ENCODE data around the gene PCSK7. TPM values are rescaled to one million over a fixed set of nuclear protein-coding genes. Genes with fewer than 3 reads are reported as not detected.

The PCSK7 gene
- total RNA-seq, 4 donors from 2014 or later: 56.7 to 113 (median 73.3) TPM

GRCh38 chr11:117172724-117173421 is 59.0 kb downstream of the PCSK7 start:
- Histone ChIP-seq H3K27me3 (no peaks in the 10 kb centered on the region), H3K36me3 (peaks cover 25% of the 10 kb centered on the region), H3K4me3 (no peak overlapping the region), H3K9me3 (no peaks in the 10 kb centered on the region), H3K27ac (peak overlapping the region; percentile 10), H3K4me1 (peaks cover 3% of the 10 kb centered on the region)
- TF ChIP-seq EP300 (IDR thresholded peaks at IDR 0.05) (no peak), POLR2A (IDR thresholded peaks at IDR 0.05) (no peak), CTCF (IDR thresholded peaks at IDR 0.05) (no peak), POLR2AphosphoS5 (IDR thresholded peaks at IDR 0.05) (no peak)
- peak in 1 of 2 donors; percentile 41 for DNase-seq (ENCODE audit: low spot score in 2 of 2)
- WGBS: 62% methylated on average over 14 of the region's 14 CpGs

GRCh38 chr11:117171404-117172061 is 60.3 kb downstream of the PCSK7 start:
- WGBS: 84% methylated on average over 14 of the region's 14 CpGs
- Histone ChIP-seq H3K4me3 (no peak overlapping the region), H3K36me3 (peaks cover 37% of the 10 kb centered on the region), H3K4me1 (peaks cover 7% of the 10 kb centered on the region), H3K9me3 (no peaks in the 10 kb centered on the region), H3K27me3 (no peaks in the 10 kb centered on the region), H3K27ac (no peak overlapping the region)
- no peak for TF ChIP-seq POLR2AphosphoS5 (IDR thresholded peaks at IDR 0.05)
- DNase-seq (ENCODE audit: low spot score in 2 of 2): peak in 1 of 2 donors; percentile 54

DNA sequence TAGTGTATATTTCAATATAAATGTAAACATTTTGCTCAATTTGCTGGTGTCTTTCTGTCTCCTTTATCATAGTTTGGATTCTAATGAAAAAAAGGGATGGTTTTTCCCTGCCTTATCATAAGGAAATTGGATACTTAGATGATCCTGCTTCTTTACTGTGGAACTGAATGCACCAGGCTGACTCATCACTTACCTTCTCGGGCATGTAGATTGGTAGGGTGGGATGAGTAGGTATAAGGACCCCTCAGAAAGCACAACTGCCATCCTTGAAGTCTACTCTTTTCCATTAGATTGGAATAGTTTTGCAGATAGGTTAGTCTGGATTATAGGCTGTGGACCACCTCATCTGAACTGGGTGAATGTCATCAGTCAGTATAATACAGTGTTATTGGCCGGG is 60.9 kb downstream of the PCSK7 start:
- TF ChIP-seq POLR2A (IDR thresholded peaks at IDR 0.05): no peak
- no peak for TF ChIP-seq CTCF (IDR thresholded peaks at IDR 0.05)
- TF ChIP-seq EP300 (IDR thresholded peaks at IDR 0.05): no peak
- TF ChIP-seq POLR2AphosphoS5 (IDR thresholded peaks at IDR 0.05): no peak
- H3K27me3 ChIP-seq: no peaks in the 10 kb centered on the region
- peaks cover 7% of the 10 kb centered on the region for H3K4me1 ChIP-seq
- H3K9me3 ChIP-seq: no peaks in the 10 kb centered on the region
- WGBS: 96% methylated on average over 2 of the region's 2 CpGs
- H3K36me3 ChIP-seq: peaks cover 40% of the 10 kb centered on the region
- H3K27ac ChIP-seq: no peak overlapping the region
- DNase-seq (ENCODE audit: low spot score in 2 of 2): no peak
- no peak overlapping the region for H3K4me3 ChIP-seq

- no peak for DNase-seq (ENCODE audit: low spot score in 2 of 2)
- Histone ChIP-seq H3K4me3 (no peak overlapping the region), H3K27ac (no peak overlapping the region), H3K36me3 (peaks cover 48% of the 10 kb centered on the region), H3K9me3 (no peaks in the 10 kb centered on the region), H3K4me1 (peaks cover 7% of the 10 kb centered on the region), H3K27me3 (no peaks in the 10 kb centered on the region)
- WGBS: 86% methylated on average over 9 of the region's 9 CpGs
- TF ChIP-seq POLR2AphosphoS5 (IDR thresholded peaks at IDR 0.05) (no peak), POLR2A (IDR thresholded peaks at IDR 0.05) (no peak), CTCF (IDR thresholded peaks at IDR 0.05) (no peak), EP300 (IDR thresholded peaks at IDR 0.05) (no peak)
These were observed 61.7 kb downstream of the PCSK7 start for GRCh38 chr11:117170210-117170609.

DNA sequence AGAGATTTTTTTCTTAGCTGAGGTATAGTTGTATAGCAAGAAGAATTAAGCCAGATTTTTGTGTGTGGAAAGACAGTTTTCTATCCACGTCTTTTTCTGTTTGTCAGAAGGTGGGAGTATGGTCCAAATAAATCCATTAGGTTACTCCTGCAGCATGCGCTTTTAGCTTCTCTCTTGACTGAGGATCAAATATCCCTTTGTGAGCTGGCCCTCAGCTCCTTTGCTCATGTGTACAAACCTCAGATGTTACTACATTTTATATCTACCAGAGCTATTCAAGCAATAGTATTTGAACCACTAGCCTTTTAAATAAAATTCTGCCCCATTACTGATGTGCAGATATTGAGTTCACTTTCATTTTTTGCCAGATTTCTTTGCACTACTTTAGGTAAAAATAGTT is 62.1 kb downstream of the PCSK7 start:
- peaks cover 53% of the 10 kb centered on the region for H3K36me3 ChIP-seq

GRCh38 chr11:117166491-117166890 is 65.4 kb downstream of the PCSK7 start:
- no peak for DNase-seq (ENCODE audit: low spot score in 2 of 2)
- TF ChIP-seq POLR2AphosphoS5 (IDR thresholded peaks at IDR 0.05): no peak
- no peak for TF ChIP-seq POLR2A (IDR thresholded peaks at IDR 0.05)
- TF ChIP-seq EP300 (IDR thresholded peaks at IDR 0.05): no peak
- TF ChIP-seq CTCF (IDR thresholded peaks at IDR 0.05): no peak
- H3K27me3 ChIP-seq: no peaks in the 10 kb centered on the region
- peaks cover 85% of the 10 kb centered on the region for H3K36me3 ChIP-seq
- H3K4me1 ChIP-seq: peaks cover 7% of the 10 kb centered on the region
- no peak overlapping the region for H3K4me3 ChIP-seq
- no peaks in the 10 kb centered on the region for H3K9me3 ChIP-seq
- 64% methylated on average over 1 of the region's 1 CpG for WGBS
- no peak overlapping the region for H3K27ac ChIP-seq

More for the DNA sequence above, 62.1 kb downstream of the PCSK7 start:
- DNase-seq (ENCODE audit: low spot score in 2 of 2): no peak
- H3K4me3 ChIP-seq: no peak overlapping the region
- H3K27me3 ChIP-seq: no peaks in the 10 kb centered on the region
- H3K27ac ChIP-seq: no peak overlapping the region
- peaks cover 7% of the 10 kb centered on the region for H3K4me1 ChIP-seq
- 94% methylated on average over 2 of the region's 2 CpGs for WGBS
- no peaks in the 10 kb centered on the region for H3K9me3 ChIP-seq
- TF ChIP-seq EP300 (IDR thresholded peaks at IDR 0.05): no peak
